HCT116 (cell line): ENCODE data around the gene PTGIR. TPM values are rescaled to one million over a fixed set of nuclear protein-coding genes. Genes with fewer than 3 reads are reported as not detected.

Experiments
- ATAC-seq: fragments of 200-7000 bp; cut with Tn5 transposase; 2 replicates; pipeline ENCODE4 v1.9.1; 2020; ENCODE audit warnings: mild to moderate bottlenecking, moderate library complexity
- BruUV-seq: library from RNA; stranded (reverse); fragments of 400-500 nt; replicated peaks from 2 replicates; lab custom pipeline; 2021; lab: Mats Ljungman, UMichigan
- CTCF ChIA-PET: fragments of 300-600 bp; sonication (Branson Sonifier 250); formaldehyde crosslinking; loops from one replicate; lab custom pipeline; 2021; ENCODE audit warnings: antibody characterized with exemption; lab: Charles Lee
- POLR2A ChIA-PET: fragments of 300-600, 350-600 bp; sonication (Branson Sonifier 250); formaldehyde crosslinking; loops from one replicate; lab custom pipeline; 2021; ENCODE audit warnings: antibody characterized with exemption; lab: Charles Lee
- RAD21 ChIA-PET, 2 experiments: fragments of 300-600 bp; sonication (Branson Sonifier 250); formaldehyde crosslinking; loops; one replicate each; lab custom pipeline; 2023; ENCODE audit warnings: low total read pairs in 2 of 2; ENCODE audit not compliant: uncharacterized antibody in 2 of 2, unreplicated experiment in 2 of 2, low non-redundant PET in 1 of 2; lab: Charles Lee
- DNase-seq: peaks from one replicate; pipeline ENCODE4 v3.0.0-alpha.2; 2010; ENCODE audit warnings: low read depth, low spot score
- H2AFZ ChIP-seq: fragments of 200-600 bp; shearing (Covaris generic), sonication (generic); 2 replicates; pipeline ENCODE4 v1.6.1; 2017; ENCODE audit warnings: low read depth, mixed run types, mixed read lengths, antibody characterized with exemption, low read length; ENCODE audit not compliant: poor library complexity, severe bottlenecking
- H3K27ac ChIP-seq: 2 replicates; pipeline ENCODE4 v1.5.1; 2012; ENCODE audit warnings: low read depth, low read length
- H3K27me3 ChIP-seq: fragments of 200-600 bp; sonication (generic); 2 replicates; pipeline ENCODE4 v1.6.1; 2016; ENCODE audit warnings: mixed run types, low read length, mixed read lengths; ENCODE audit not compliant: insufficient read depth
- H3K36me3 ChIP-seq, 2 experiments: fragments of 200-500 bp in 1 of 2; fragments of 200-600 bp in 1 of 2; sonication (Bioruptor generic) in 1 of 2; sonication (generic) in 1 of 2; 2 replicates each; pipeline versions ENCODE4 v1.5.1 to v1.6.1; 2014 to 2016; ENCODE audit warnings: low read length in 2 of 2, inconsistent platforms in 1 of 2, mixed read lengths in 1 of 2, mixed run types in 1 of 2; ENCODE audit not compliant: insufficient read depth in 2 of 2, control insufficient read depth in 1 of 2
- H3K4me1 ChIP-seq, 2 experiments: fragments of 200-600 bp in 1 of 2; sonication (generic) in 1 of 2; 2 replicates each; pipeline versions ENCODE4 v1.5.1 to v1.6.1; 2012 to 2017; ENCODE audit warnings: low read length in 2 of 2, inconsistent platforms in 1 of 2, mild to moderate bottlenecking in 1 of 2, mixed read lengths in 1 of 2, mixed run types in 1 of 2, moderate library complexity in 1 of 2; ENCODE audit not compliant: insufficient read depth in 2 of 2, control insufficient read depth in 1 of 2
- H3K4me2 ChIP-seq: fragments of 200-600 bp; sonication (generic); 2 replicates; pipeline ENCODE4 v1.6.1; 2017; ENCODE audit warnings: mixed run types, low read length, mixed read lengths
- H3K4me3 ChIP-seq, 2 experiments: fragments of 200-600 bp in 1 of 2; sonication (generic) in 1 of 2; replicated peaks in 1 of 2; 2 replicates each; pipeline ENCODE4 v1.5.1; 2011 to 2016; ENCODE audit warnings: low read length in 2 of 2, control low read depth in 1 of 2, low read depth in 1 of 2, mild to moderate bottlenecking in 1 of 2, mixed read lengths in 1 of 2, mixed run types in 1 of 2
- H3K79me2 ChIP-seq: fragments of 200-600 bp; sonication (generic); 2 replicates; pipeline ENCODE4 v1.6.1; 2017; ENCODE audit warnings: mild to moderate bottlenecking, mixed run types, low read length, moderate library complexity, mixed read lengths; ENCODE audit not compliant: insufficient read depth
- H3K9ac ChIP-seq: fragments of 200-600 bp; sonication (generic); 2 replicates; pipeline ENCODE4 v1.6.1; 2016; ENCODE audit warnings: low read length, mixed read lengths
- H3K9me2 ChIP-seq: fragments of 200-600 bp; sonication (generic), shearing (Covaris generic); 2 replicates; pipeline ENCODE4 v1.6.1; 2017; ENCODE audit warnings: mixed run types, mild to moderate bottlenecking, moderate library complexity; ENCODE audit not compliant: insufficient read depth
- H3K9me3 ChIP-seq, 2 experiments: fragments of 200-500 bp in 1 of 2; fragments of 200-600 bp in 1 of 2; sonication (Bioruptor generic) in 1 of 2; sonication (generic) in 1 of 2; 2 replicates each; pipeline ENCODE4 v1.6.1; 2014 to 2017; ENCODE audit warnings: low read length in 2 of 2, mixed read lengths in 2 of 2, inconsistent platforms in 1 of 2, low read depth in 1 of 2, mild to moderate bottlenecking in 1 of 2, mixed run types in 1 of 2, moderate library complexity in 1 of 2; ENCODE audit not compliant: control insufficient read depth in 1 of 2, insufficient read depth in 1 of 2
- H4K20me1 ChIP-seq: fragments of 200-600 bp; sonication (generic), shearing (Covaris generic); 2 replicates; pipeline ENCODE4 v1.6.1; 2017; ENCODE audit warnings: mixed run types, mild to moderate bottlenecking, moderate library complexity; ENCODE audit not compliant: insufficient read depth
- CBX3 ChIP-seq: IDR thresholded peaks from 2 replicates; pipeline ENCODE4 v1.6.1; 2012; ENCODE audit warnings: low read depth
- CEBPB ChIP-seq: IDR thresholded peaks from 2 replicates; pipeline ENCODE4 v1.6.1; 2012; ENCODE audit warnings: low read depth
- ELF1 ChIP-seq: IDR thresholded peaks from 2 replicates; pipeline ENCODE4 v1.6.1; 2012; ENCODE audit warnings: low read depth, borderline replicate concordance
- EZH2 ChIP-seq: fragments of 200-600 bp; sonication (generic); IDR thresholded peaks from 2 replicates; pipeline ENCODE4 v1.6.1; 2017; ENCODE audit warnings: antibody characterized with exemption, mixed run types
- EZH2phosphoT487 ChIP-seq: fragments of 200-600 bp; IDR thresholded peaks from 2 replicates; pipeline ENCODE4 v1.6.1; 2018; ENCODE audit warnings: antibody characterized with exemption, borderline replicate concordance
- POLR2A ChIP-seq: IDR thresholded peaks from 2 replicates; pipeline ENCODE4 v1.7.0; 2011; ENCODE audit warnings: borderline replicate concordance; ENCODE audit not compliant: insufficient read depth, insufficient read length; ENCODE audit errors: extremely low read depth
- POLR2AphosphoS5 ChIP-seq: IDR thresholded peaks from 2 replicates; pipeline ENCODE4 v1.6.1; 2011; ENCODE audit warnings: mild to moderate bottlenecking, low read depth, low read length, moderate library complexity
- RAD21 ChIP-seq: IDR thresholded peaks from 2 replicates; pipeline ENCODE4 v1.6.1; 2012; ENCODE audit warnings: low read depth, mild to moderate bottlenecking
- SP1 ChIP-seq: IDR thresholded peaks from 2 replicates; pipeline ENCODE4 v1.6.1; 2012; ENCODE audit warnings: low read depth
- TCF7L2 ChIP-seq: IDR thresholded peaks from 2 replicates; pipeline ENCODE4 v1.7.0; 2011; ENCODE audit warnings: borderline replicate concordance, inconsistent platforms; ENCODE audit not compliant: insufficient read depth, insufficient read length; ENCODE audit errors: extremely low read depth
- intact Hi-C: fragments of 100-400 bp; cut with micrococcal nuclease; formaldehyde crosslinking; loops from 2 replicates; pipeline ENCODE4 v1.10.0; 2022
- total RNA-seq: library from RNA; stranded (reverse); gene quantifications from one replicate; pipeline ENCODE4 v1.2.1, GENCODE V29; 2021; ENCODE audit not compliant: unreplicated experiment
- TF ChIP-seq, protein P1 (sequence below): IDR thresholded peaks from 2 replicates; pipeline ENCODE4 v1.6.1; 2012; ENCODE audit warnings: low read depth
- TF ChIP-seq, protein P2 (sequence below): IDR thresholded peaks from 2 replicates; pipeline ENCODE4 v1.6.1; 2012

PTGIR gene
- total RNA-seq, 1 experiment from 2014 or later, result not detected

DNA sequence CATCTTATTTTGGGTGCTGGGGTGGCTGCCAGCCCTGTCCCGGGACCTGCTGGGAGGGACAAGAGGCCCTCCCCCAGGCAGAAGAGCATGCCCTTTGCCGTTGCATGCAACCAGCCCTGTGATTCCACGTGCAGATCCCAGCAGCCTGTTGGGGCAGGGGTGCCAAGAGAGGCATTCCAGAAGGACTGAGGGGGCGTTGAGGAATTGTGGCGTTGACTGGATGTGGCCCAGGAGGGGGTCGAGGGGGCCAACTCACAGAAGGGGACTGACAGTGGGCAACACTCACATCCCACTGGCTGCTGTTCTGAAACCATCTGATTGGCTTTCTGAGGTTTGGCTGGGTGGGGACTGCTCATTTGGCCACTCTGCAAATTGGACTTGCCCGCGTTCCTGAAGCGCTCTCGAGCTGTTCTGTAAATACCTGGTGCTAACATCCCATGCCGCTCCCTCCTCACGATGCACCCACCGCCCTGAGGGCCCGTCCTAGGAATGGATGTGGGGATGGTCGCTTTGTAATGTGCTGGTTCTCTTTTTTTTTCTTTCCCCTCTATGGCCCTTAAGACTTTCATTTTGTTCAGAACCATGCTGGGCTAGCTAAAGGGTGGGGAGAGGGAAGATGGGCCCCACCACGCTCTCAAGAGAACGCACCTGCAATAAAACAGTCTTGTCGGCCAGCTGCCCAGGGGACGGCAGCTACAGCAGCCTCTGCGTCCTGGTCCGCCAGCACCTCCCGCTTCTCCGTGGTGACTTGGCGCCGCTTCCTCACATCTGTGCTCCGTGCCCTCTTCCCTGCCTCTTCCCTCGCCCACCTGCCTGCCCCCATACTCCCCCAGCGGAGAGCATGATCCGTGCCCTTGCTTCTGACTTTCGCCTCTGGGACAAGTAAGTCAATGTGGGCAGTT, 15.1 kb downstream of the PTGIR start:
- Histone ChIP-seq H2AFZ (no peak overlapping the region), H3K27ac (no peak overlapping the region), H3K9me2 (no peaks in the 10 kb centered on the region), H4K20me1 (no peaks in the 10 kb centered on the region), H3K4me3 (no peak overlapping the region), H3K79me2 (peaks cover 27% of the 10 kb centered on the region), H3K9me3 (no peaks in the 10 kb centered on the region), H3K9ac (no peak overlapping the region), H3K27me3 (no peaks in the 10 kb centered on the region), H3K4me2 (no peak overlapping the region), H3K4me1 (peaks cover 0 to 8% of the 10 kb centered on the region in 2 experiments; a peak in 3 of 4 replicates), H3K36me3 (peaks cover 31 to 33% of the 10 kb centered on the region in 2 experiments)
- ChIA-PET POLR2A (no interaction called here), CTCF (no interaction called here), RAD21 (interaction anchor here in 1 of 2 experiments (0.7 kb wide), 1 partner anchor 38 kb away, joined by 4 read pairs; no protein-coding TSS in a partner anchor)
- TF ChIP-seq ELF1 (no peak), SP1 (no peak), RAD21 (no peak), EZH2 (no peak), CEBPB (no peak), POLR2AphosphoS5 (no peak), EZH2phosphoT487 (no peak), CBX3 (no peak), POLR2A (no peak), TCF7L2 (no peak)
- TF ChIP-seq, protein P1, sequence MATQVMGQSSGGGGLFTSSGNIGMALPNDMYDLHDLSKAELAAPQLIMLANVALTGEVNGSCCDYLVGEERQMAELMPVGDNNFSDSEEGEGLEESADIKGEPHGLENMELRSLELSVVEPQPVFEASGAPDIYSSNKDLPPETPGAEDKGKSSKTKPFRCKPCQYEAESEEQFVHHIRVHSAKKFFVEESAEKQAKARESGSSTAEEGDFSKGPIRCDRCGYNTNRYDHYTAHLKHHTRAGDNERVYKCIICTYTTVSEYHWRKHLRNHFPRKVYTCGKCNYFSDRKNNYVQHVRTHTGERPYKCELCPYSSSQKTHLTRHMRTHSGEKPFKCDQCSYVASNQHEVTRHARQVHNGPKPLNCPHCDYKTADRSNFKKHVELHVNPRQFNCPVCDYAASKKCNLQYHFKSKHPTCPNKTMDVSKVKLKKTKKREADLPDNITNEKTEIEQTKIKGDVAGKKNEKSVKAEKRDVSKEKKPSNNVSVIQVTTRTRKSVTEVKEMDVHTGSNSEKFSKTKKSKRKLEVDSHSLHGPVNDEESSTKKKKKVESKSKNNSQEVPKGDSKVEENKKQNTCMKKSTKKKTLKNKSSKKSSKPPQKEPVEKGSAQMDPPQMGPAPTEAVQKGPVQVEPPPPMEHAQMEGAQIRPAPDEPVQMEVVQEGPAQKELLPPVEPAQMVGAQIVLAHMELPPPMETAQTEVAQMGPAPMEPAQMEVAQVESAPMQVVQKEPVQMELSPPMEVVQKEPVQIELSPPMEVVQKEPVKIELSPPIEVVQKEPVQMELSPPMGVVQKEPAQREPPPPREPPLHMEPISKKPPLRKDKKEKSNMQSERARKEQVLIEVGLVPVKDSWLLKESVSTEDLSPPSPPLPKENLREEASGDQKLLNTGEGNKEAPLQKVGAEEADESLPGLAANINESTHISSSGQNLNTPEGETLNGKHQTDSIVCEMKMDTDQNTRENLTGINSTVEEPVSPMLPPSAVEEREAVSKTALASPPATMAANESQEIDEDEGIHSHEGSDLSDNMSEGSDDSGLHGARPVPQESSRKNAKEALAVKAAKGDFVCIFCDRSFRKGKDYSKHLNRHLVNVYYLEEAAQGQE, result no peak
- TF ChIP-seq, protein P2, sequence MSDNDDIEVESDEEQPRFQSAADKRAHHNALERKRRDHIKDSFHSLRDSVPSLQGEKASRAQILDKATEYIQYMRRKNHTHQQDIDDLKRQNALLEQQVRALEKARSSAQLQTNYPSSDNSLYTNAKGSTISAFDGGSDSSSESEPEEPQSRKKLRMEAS, result no peak
- DNase-seq (no peak), ATAC-seq (no peak)
- TSS peak; percentile 73 for BruUV-seq
- intact Hi-C loops, result loop anchor here (10.0 kb wide), 1 partner anchor 115 kb away; no protein-coding TSS in a partner anchor
